Uterus (tissue), 2 donors: ENCODE data around the gene LYSMD3.

ENCODE experiments used
- CTCF ChIP-seq, 4 experiments: fragments of 200-600 bp in 2 of 4; fragments of 450-650 bp in 2 of 4; sonication (generic) in 2 of 4; IDR thresholded peaks; one replicate each; pipeline ENCODE4 v1.5.1; 2016 to 2019; ENCODE audit warnings: antibody characterized with exemption in 4 of 4, mild to moderate bottlenecking in 2 of 4, moderate library complexity in 1 of 4
- POLR2A ChIP-seq, 2 donors: fragments of 450-650 bp; IDR thresholded peaks; one replicate each; pipeline ENCODE4 v1.6.1; 2016; ENCODE audit warnings: antibody characterized with exemption in 2 of 2, mild to moderate bottlenecking in 1 of 2, moderate library complexity in 1 of 2

DNA sequence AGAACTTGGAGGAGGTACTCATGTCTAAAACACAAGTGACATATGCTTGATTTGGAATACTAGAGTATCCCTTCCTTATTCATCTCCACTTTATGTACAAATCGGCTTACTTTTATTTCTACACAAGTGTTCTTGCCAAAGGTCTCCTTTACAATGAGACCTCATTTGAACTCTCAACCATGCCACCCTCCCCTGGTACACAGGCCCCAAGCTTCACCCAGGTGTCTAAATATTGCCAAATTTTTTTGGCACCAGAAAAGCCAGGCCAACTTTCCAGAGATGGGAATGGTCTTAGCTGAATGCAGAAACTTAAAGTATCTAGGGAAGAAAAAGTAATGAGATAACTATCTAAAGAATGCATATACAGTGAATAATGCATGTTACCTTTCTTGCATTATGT lies 18.9 kb downstream of the LYSMD3 start:
- TF ChIP-seq CTCF (IDR thresholded peaks at IDR 0.05) (no peak), POLR2A (IDR thresholded peaks at IDR 0.05) (no peak)
